ENCODE measurements around the gene COL6A5.
"Not testable (repeated sequence)": the region's sequence is repeated elsewhere in the genome, so short reads cannot be mapped to it uniquely, and the experiment has no call there.

COL6A5 gene

GRCh38 chr3:130389743-130390478 lies 44.4 kb downstream of the COL6A5 start:
- DNase-seq, result no peak

- DNase-seq, result no peak
These were observed 46.8 kb downstream of the COL6A5 start for GRCh38 chr3:130392266-130392665.

GRCh38 chr3:130393594-130393993 lies 48.1 kb downstream of the COL6A5 start:
- DNase-seq, result no peak

GRCh38 chr3:130395331-130395730 lies 49.9 kb downstream of the COL6A5 start:
- no peak for DNase-seq

GRCh38 chr3:130395916-130396315 lies 50.4 kb downstream of the COL6A5 start:
- no peak for DNase-seq

- no peak for DNase-seq
These were observed 58.9 kb downstream of the COL6A5 start for GRCh38 chr3:130404401-130404800.

GRCh38 chr3:130405956-130406355 lies 60.5 kb downstream of the COL6A5 start:
- no peak for DNase-seq

- not testable (repeated sequence) for DNase-seq
These were observed 62.8 kb downstream of the COL6A5 start for GRCh38 chr3:130408253-130408652.

GRCh38 chr3:130411320-130411719 lies 65.8 kb downstream of the COL6A5 start:
- no peak for DNase-seq

- DNase-seq, result no peak
These were observed 67.6 kb downstream of the COL6A5 start for GRCh38 chr3:130412991-130413560.

GRCh38 chr3:130414457-130414856 lies 69.0 kb downstream of the COL6A5 start:
- DNase-seq, result no peak

- no peak for DNase-seq
These were observed 75.0 kb downstream of the COL6A5 start for GRCh38 chr3:130420466-130420865.

- no peak for DNase-seq
These were observed 77.6 kb downstream of the COL6A5 start for GRCh38 chr3:130423064-130423463.

GRCh38 chr3:130424837-130425236 lies 79.4 kb downstream of the COL6A5 start:
- no peak for DNase-seq

GRCh38 chr3:130425484-130425883 lies 80.0 kb downstream of the COL6A5 start:
- no peak for DNase-seq

GRCh38 chr3:130426206-130426605 lies 80.7 kb downstream of the COL6A5 start:
- DNase-seq, result no peak

GRCh38 chr3:130428871-130429712 lies 83.6 kb downstream of the COL6A5 start:
- no peak for DNase-seq

- DNase-seq, result no peak
These were observed 84.2 kb downstream of the COL6A5 start for GRCh38 chr3:130429713-130430023.

- DNase-seq, result no peak
These were observed 84.8 kb downstream of the COL6A5 start for GRCh38 chr3:130430266-130430665.

GRCh38 chr3:130432086-130432485 lies 86.6 kb downstream of the COL6A5 start:
- not testable (repeated sequence) for DNase-seq

- DNase-seq, result no peak
These were observed 87.8 kb downstream of the COL6A5 start for GRCh38 chr3:130433306-130433705.

GRCh38 chr3:130442284-130442683 lies 96.8 kb downstream of the COL6A5 start:
- no peak for DNase-seq

GRCh38 chr3:130446840-130447239 lies 101.4 kb downstream of the COL6A5 start:
- DNase-seq, result not testable (repeated sequence)

GRCh38 chr3:130448155-130448554 lies 102.7 kb downstream of the COL6A5 start:
- not testable (repeated sequence) for DNase-seq

Measured in NCI-H446 treated with DMSO at 0.1 percent for 48 hours (cell line).